Activated B cell treated with CpG ODN at 0.5 μM for 24 hours (primary cell): ENCODE measurements around the gene TPTE2. TPM values are rescaled to one million over a fixed set of nuclear protein-coding genes. Genes with fewer than 3 reads are reported as not detected.

Source experiments
- ATAC-seq: fragments of 200-7000 bp; cut with Tn5 transposase; one replicate; pipeline ENCODE4 v1.10.0; 2021; ENCODE audit warnings: low read depth, mild to moderate bottlenecking, moderate library complexity
- CTCF ChIA-PET: fragments of 350-600 bp; sonication (Branson Sonifier 250); formaldehyde crosslinking; loops from one replicate; lab custom pipeline; 2021; ENCODE audit warnings: antibody characterized with exemption; lab: Charles Lee
- POLR2A ChIA-PET: fragments of 350-600 bp; sonication (Branson Sonifier 250); formaldehyde crosslinking; loops from one replicate; lab custom pipeline; 2021; ENCODE audit warnings: antibody characterized with exemption; lab: Charles Lee
- DNase-seq: peaks from one replicate; pipeline ENCODE4 v3.0.0; 2022
- H3K27ac Mint-ChIP-seq: one replicate; pipeline ENCODE4 v1.8.0; 2020; ENCODE audit warnings: mixed read lengths
- H3K27me3 Mint-ChIP-seq: one replicate; pipeline ENCODE4 v1.8.0; 2021; ENCODE audit warnings: mixed read lengths
- H3K36me3 Mint-ChIP-seq: one replicate; pipeline ENCODE4 v1.8.0; 2021; ENCODE audit warnings: low read depth, mixed read lengths
- H3K4me1 Mint-ChIP-seq: one replicate; pipeline ENCODE4 v1.8.0; 2021; ENCODE audit warnings: mixed read lengths
- H3K4me3 Mint-ChIP-seq: one replicate; pipeline ENCODE4 v1.8.0; 2020; ENCODE audit warnings: mild to moderate bottlenecking, mixed read lengths
- H3K9me3 Mint-ChIP-seq: one replicate; pipeline ENCODE4 v1.8.0; 2020; ENCODE audit warnings: mixed read lengths
- intact Hi-C: fragments of 100-400 bp; cut with micrococcal nuclease; formaldehyde crosslinking; loops from one replicate; pipeline ENCODE4 v1.15.1; 2024
- total RNA-seq: library from RNA; stranded (reverse); gene quantifications from 2 replicates; pipeline ENCODE4 v1.2.3, GENCODE V29; 2022
- TF ChIP-seq, protein P1 (sequence below): fragments of 200-600 bp; IDR thresholded peaks from one replicate; pipeline ENCODE4 v1.8.0; 2022; ENCODE audit warnings: antibody characterized with exemption, mild to moderate bottlenecking

The TPTE2 gene
- total RNA-seq, 1 donor from 2014 or later: not detected

DNA sequence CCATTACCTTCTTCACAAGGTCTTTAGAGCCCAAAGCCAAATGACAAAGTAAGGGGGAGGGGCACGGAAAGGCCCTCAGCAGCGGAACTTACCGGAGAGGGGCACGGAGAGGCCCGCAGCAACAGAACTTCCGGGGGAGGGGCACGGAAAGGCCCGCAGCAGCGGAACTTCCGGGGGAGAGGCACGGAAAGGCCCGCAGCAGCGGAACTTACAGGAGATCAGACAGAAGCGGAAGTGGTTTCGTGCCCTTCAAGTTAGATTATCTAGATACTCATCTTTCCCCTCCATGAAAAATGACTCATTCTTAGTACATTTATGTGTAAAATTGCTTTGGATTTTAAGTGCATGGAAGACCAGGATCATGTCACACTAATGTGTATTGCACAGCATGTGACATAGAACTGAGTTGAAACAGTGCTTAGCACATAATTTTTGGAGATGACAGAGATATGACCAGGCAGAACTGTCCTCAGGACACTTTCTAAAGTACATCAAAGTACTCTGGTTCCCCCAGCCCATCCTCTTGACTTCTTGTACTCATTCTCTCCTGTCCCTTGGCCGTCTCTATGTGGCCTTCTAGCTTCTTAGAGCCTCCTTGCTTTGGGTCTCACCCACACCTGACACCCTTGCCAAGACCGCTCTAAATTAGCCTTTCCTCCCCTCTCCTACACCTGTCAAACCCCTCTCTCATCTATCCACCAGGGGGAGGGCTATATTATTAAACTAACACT lies 25.7 kb upstream of the TPTE2 start:
- Mint-ChIP-seq H3K36me3 (peaks cover 11% of the 10 kb centered on the region), H3K27ac (peak overlapping the region; percentile 82), H3K4me3 (peak overlapping the region; percentile 79), H3K4me1 (peaks cover 20% of the 10 kb centered on the region), H3K9me3 (peaks cover 21% of the 10 kb centered on the region), H3K27me3 (peaks cover 12% of the 10 kb centered on the region)
- intact Hi-C loops: loop anchor here (1.0 to 2.0 kb wide), 2 partner anchors 22 to 46 kb away; partner anchors contain the start of gene MPHOSPH8
- TF ChIP-seq, protein P1, sequence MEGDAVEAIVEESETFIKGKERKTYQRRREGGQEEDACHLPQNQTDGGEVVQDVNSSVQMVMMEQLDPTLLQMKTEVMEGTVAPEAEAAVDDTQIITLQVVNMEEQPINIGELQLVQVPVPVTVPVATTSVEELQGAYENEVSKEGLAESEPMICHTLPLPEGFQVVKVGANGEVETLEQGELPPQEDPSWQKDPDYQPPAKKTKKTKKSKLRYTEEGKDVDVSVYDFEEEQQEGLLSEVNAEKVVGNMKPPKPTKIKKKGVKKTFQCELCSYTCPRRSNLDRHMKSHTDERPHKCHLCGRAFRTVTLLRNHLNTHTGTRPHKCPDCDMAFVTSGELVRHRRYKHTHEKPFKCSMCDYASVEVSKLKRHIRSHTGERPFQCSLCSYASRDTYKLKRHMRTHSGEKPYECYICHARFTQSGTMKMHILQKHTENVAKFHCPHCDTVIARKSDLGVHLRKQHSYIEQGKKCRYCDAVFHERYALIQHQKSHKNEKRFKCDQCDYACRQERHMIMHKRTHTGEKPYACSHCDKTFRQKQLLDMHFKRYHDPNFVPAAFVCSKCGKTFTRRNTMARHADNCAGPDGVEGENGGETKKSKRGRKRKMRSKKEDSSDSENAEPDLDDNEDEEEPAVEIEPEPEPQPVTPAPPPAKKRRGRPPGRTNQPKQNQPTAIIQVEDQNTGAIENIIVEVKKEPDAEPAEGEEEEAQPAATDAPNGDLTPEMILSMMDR: no peak
- ChIA-PET CTCF (interaction anchor here (0.9 kb wide), 1 partner anchor 301 kb away, joined by 3 read pairs; no protein-coding TSS in a partner anchor), POLR2A (interaction anchor here (1.3 kb wide), 1 partner anchor 373 kb away, joined by 3 read pairs; no protein-coding TSS in a partner anchor)
- peak; percentile 83 for ATAC-seq
- peak; percentile 38 for DNase-seq

DNA sequence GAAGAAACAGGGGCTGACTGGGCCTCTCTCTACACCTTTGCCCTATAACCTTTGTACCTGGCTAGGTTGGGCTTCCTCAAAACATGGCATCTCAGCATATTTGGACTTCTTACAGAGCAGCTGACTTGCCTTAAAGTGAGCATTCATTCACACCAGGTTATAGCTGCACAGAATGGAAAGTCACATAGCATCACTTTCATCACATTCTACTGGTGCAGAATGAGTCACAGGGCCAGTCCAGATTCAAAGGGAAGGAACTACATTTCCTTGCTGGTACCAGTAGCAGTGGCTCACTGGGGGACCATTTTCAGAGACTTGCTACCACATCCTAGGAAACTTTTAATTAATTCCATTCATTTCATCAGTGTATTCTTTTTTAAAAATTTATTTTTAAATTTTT lies 20.3 kb upstream of the TPTE2 start:
- intact Hi-C loops: no loop called here
- no peak overlapping the region for H3K4me3 Mint-ChIP-seq

DNA sequence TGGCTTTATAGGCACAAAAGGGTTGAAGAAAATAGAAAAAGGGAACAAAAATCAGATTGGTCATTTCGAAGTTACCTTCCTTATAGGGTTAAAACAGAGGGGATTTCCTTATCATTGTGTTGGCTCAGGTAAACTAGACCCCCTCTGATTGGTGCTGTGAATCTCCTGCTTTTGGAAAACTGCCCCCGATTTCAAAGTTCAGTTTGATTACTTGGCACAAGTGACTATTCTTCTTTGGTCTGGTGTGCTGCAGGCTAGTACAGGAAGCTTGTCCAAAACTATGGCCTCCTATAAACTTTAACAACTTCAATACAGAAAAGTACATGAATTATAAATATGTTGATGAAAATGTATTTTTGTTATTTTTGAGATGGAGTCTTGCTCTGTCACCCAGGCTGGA lies 13.9 kb upstream of the TPTE2 start:
- intact Hi-C loops: no loop called here
- TF ChIP-seq, protein P1: no peak

More for the DNA sequence above, 20.3 kb upstream of the TPTE2 start:
- Mint-ChIP-seq H3K27me3 (peaks cover 7% of the 10 kb centered on the region), H3K27ac (no peak overlapping the region), H3K36me3 (peaks cover 3% of the 10 kb centered on the region), H3K9me3 (peaks cover 26% of the 10 kb centered on the region), H3K4me1 (peaks cover 2% of the 10 kb centered on the region)
- no peak for ATAC-seq
- ChIA-PET CTCF (no interaction called here), POLR2A (no interaction called here)
- TF ChIP-seq, protein P1: no peak
- DNase-seq: no peak

DNA sequence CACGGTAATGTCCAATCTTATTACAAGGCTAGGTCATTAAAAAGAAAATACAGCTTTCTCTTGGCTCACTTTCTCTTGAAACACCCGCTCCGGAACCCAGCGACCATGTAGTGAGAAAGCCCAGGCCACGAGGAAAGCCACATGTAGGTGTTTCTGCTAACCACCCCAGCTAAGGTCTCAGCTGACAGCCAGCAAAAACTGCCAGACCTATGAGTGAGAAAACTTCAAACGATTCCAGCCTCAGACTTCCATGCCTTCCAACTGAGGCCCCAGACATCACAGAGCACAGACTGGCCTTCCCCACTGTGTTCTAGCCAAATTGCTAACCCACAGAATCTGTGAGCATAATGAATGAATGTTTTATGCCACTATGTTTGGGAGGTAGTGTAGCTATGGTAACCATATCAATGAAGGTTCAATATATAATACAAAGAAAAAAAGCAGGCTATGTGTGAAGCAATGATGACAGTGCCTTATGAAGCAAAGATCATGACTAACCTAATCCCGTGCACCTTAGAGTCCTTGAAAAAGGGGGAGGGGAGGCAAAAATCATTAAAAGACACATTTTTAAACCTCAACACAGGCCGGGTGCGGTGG lies 11.9 kb upstream of the TPTE2 start:
- Mint-ChIP-seq H3K4me1 (peaks cover 3% of the 10 kb centered on the region), H3K36me3 (no peaks in the 10 kb centered on the region), H3K27me3 (peaks cover 7% of the 10 kb centered on the region), H3K9me3 (no peaks in the 10 kb centered on the region), H3K4me3 (no peak overlapping the region), H3K27ac (no peak overlapping the region)
- TF ChIP-seq, protein P1: no peak
- DNase-seq: no peak
- intact Hi-C loops: no loop called here
- ChIA-PET CTCF (no interaction called here), POLR2A (no interaction called here)
- no peak for ATAC-seq

More for the DNA sequence above, 13.9 kb upstream of the TPTE2 start:
- Mint-ChIP-seq H3K27me3 (peaks cover 9% of the 10 kb centered on the region), H3K36me3 (no peaks in the 10 kb centered on the region), H3K27ac (no peak overlapping the region), H3K4me3 (no peak overlapping the region), H3K4me1 (no peaks in the 10 kb centered on the region), H3K9me3 (peaks cover under 1% of the 10 kb centered on the region)
- ATAC-seq (no peak), DNase-seq (no peak)
- ChIA-PET POLR2A (no interaction called here), CTCF (no interaction called here)

DNA sequence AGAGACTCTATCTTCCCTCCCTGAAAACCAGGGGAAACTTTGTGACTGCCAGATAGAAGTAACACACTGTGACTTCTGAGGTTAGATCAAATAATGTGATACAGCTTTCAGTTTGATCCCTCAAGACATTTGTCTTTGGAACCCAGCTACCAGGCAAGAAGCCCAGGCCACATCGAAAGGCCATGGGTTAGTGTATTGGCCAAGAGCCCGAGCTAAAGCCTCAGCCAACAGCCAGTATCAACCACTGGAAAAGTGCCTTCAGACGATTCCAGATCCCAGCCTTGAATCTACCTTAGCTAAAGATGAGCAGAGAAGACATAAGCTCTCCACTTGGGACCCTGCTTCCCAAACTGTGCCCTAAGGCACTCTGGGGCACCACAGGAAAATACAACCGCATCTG lies 10.9 kb upstream of the TPTE2 start:
- ChIA-PET POLR2A (no interaction called here), CTCF (interaction anchor here (0.6 kb wide), 1 partner anchor 34 kb away, joined by 4 read pairs; no protein-coding TSS in a partner anchor)
- DNase-seq: no peak
- Mint-ChIP-seq H3K9me3 (no peaks in the 10 kb centered on the region), H3K4me1 (peaks cover 11% of the 10 kb centered on the region), H3K27me3 (peaks cover 7% of the 10 kb centered on the region), H3K36me3 (no peaks in the 10 kb centered on the region), H3K4me3 (no peak overlapping the region), H3K27ac (no peak overlapping the region)
- ATAC-seq: no peak
- TF ChIP-seq, protein P1: no peak
- intact Hi-C loops: no loop called here
